Kidney capillary endothelial cell (primary cell): ENCODE data around the gene KRTAP13-1.

Experiments
- DNase-seq: peaks from one replicate; pipeline ENCODE4 v3.0.0-alpha.2; 2018; ENCODE audit warnings: low spot score

Gene KRTAP13-1, protein sequence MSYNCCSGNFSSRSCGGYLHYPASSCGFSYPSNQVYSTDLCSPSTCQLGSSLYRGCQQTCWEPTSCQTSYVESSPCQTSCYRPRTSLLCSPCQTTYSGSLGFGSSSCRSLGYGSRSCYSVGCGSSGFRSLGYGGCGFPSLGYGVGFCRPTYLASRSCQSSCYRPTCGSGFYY

DNA sequence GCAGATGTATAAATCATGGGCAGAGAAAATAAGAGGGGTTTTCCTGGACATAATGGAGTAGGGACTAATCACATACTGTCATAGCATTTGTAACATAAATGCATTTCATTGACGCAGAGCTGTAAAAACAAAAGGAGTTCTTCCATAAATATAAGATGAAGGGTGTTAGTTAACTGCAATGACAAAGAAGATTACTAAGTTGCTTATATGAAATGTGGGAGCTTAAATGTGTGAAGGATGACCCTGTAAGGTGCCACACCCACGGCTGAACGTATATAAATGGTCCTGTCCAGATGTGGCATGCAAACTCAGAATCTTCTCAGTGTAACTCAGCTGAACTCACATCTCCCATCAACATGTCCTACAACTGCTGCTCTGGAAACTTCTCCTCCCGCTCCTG is at the start of gene KRTAP13-1:
TSS of gene KRTAP13-1 (plus strand) at position 301 of the 400 bp plus-strand sequence. CDS start at position 357, 56 bp downstream.
- DNase-seq: no peak

DNA sequence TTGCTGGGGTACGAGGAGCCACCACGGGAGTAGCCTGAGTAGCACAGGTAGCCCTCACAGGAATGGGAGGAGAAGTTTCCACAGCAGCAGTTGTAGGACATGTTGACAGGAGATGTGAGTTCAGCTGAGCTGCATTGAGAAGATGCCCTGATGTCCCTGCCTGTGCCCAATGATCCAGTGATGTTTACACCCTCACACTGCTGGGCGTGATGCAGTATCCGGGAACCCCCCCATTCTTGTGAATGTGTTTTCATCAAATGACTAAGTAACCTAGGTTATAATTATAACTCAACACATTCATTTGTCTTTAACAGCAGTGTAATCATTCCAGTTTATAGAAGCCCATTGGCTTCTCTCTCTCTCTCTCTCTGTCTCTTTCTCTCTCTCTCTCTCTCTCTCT is 47.3 kb upstream of the KRTAP13-1 start, which contains the start of gene KRTAP23-1:
TSS of gene KRTAP23-1 (minus strand) at position 101 of the 400 bp plus-strand sequence. CDS start at position 101, 0 bp downstream.
- no peak for DNase-seq

DNA sequence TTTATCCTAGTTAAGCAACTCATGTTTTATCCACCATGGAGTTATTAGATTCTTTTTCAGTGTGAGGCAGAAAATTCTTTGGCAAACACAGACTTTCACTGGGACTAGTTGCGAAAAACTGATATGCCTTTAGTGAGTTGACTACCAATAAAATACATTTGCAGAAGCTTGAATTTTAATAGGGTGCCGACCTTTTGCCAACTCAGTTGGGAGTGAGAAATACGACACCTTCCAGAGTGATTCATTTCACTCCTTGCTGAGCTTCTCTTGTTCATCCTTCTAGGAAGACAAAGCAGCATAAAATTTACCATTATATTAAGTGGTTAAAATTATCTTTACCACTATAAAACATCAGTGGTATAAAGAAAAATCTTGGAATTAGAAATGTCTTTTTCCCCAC is 46.3 kb upstream of the KRTAP13-1 start:
- no peak for DNase-seq

DNA sequence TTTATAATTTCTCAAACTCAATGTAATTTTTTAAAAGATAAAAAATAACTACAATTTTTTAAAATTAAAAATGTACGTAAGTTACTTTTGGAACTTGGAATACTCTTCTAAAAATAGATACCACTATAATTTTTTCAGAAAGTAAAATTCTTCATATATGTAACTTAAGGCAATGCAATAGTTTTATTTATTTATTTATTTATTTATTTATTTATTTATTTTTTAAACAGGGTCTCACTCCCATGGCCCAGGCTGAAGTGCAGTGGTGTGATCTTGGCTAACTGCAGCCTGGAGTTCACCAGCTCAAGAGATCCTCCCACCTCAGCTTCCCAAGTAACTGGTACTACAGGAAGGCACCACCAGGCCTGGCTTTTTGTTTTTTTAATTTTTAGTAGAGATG is 44.3 kb upstream of the KRTAP13-1 start:
- DNase-seq: no peak

DNA sequence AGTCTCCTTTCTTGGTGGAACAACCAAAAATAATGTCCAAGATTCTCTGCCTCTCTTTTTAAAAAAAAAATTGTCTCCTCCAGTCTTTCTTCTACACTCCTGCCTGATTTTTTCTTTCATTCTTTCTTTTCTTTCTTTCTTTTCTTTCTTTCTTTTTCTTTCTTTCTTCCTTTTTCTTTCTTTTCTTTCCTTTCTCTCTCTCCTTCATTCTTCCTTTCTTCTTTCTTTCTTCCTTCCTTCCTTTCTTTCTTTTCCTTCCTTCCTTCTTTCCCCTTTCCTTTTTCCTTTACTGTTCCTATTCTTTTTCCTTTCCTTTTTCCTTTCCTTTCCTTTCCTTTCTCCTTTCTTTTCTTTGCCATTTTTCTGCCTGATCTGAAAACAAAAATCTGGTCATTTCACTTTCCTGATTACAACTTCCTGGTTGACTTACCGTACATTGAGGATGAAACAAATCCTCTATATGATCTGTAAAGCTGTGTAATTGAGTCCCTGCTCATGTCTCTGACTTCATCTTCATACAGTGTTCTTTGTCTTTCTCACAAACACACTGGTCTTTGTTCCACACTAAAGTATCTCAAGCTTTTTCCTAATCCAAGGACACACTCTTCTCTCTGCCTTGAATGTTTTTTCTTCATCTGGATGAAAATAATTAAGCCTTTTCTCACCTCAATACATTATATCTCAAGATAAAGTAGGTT is 41.4 kb upstream of the KRTAP13-1 start:
- no peak for DNase-seq

DNA sequence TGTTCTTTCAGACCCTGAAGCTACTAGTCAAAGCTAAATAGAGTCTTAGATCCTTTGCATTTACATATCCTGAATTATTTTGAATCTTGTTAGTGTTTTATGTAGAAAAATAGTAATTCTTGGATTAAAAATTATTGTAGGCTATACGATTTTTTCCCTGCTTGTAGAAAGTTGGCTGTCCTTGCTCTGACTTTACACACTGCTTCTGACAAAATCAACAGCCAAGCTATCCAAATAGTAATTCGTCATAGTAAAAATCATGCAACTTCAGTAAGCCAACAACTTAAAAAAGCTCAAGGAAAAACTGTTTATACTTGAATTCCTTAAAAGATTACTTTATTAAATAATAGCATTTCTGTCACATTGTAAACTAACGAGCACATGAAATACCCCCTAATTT is 39.9 kb upstream of the KRTAP13-1 start:
- no peak for DNase-seq

DNA sequence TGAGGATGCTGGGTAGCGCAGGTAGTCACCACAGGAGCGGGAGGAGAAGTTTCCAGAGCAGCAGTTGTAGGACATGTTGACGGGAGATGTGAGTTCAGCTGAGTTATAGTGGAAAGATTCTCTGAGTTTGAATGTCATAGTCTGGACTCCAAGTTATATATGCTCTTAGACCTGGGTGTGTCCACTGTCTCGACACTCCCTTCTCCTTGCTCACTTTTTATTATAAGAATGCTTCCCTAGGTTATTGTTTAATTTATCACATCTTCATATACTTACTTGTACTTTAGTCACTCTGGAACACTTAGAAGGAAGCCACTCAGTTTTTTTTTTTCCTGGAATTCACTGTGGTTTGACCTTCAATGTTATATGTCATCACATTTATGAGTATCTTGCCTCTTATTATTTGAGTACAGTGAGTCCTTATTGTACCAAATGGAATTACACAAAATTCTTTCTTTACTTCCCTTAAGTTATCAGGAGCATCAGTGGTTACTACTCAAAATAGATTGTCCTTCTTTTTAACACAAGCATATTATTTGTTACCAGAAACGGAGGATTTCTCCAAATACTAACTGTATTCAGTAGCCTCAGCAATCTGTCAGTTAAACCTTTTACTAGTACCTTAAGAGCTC is 23.6 kb upstream of the KRTAP13-1 start, which contains the start of gene KRTAP13-2:
TSS of gene KRTAP13-2 (minus strand) at position 133 of the 632 bp plus-strand sequence. CDS start at position 75, 58 bp downstream.
- DNase-seq: no peak

DNA sequence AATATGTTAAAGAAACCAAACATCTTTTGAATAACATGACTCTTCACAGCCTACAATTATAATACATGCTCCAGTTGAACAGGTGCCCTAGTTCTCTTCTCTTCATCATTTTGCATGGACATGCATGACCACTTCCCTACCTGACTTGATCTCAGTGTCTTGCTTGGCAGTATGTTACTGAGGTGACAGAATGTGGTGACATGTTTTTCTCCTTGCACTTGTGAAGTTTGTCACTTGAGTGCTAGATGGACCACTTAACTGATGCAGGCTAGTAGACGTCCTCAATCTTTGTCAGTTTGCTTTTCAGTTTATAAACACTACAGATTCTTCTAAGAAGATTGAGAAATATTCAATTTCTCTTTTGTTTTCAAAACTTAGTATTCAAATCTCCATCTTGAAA is 13.6 kb upstream of the KRTAP13-1 start:
- no peak for DNase-seq

DNA sequence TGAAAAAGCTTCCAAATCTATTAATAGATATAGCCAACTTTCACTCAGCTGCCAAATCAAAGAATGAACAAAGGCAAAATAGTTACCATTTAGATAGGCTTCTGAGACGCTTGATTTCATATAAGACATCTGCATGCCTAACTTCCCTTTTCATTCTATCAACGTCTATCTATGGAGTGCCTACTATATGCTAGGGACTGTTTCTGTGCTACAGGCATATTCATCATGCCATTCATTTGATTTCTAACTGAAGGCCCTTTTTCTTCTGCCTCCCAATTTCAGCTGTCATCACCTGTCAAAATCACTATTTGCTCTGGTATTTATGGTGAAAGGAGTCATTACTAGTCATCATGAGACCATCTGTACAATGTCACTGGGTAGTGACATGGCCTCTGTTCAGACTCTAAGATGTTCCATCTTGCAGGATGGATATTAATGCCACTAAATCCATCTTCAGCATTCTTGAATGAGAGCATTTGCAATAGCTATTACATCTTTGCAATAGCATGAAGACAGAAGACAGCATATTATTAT is 4.3 kb upstream of the KRTAP13-1 start:
- no peak for DNase-seq

DNA sequence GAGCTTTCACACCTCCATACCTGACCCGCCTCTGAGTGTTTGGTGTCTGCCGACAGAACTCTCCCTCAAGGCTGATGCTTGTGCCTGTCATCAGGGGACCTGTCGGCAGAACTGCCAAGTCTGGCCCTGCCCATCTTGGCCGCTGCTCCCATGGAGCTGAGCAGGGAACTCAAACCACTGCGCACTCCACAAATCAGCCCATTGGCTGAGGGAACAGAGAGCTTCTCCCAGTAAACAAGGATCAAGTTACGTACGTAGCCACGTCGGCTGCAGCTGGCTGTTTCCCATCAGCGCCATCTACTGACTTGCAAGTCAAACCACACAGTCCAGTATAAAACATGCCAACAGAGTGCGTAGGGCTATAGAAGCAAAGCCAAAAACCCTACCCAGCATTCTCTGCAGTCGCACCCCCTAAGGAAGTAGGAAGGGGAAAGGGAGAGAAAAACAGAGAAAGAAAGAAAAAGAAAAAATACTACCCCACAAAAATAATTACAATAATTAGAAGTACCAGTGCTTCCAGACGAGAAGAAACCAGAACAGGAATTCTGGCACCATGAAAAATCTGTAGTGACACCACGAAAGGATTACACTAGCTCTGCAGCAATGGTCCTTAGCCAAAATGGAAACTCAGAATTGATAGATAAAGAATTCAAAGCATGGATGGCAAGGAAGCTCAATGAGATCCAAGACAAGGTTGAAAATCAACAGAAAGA is 13.1 kb downstream of the KRTAP13-1 start:
- no peak for DNase-seq

DNA sequence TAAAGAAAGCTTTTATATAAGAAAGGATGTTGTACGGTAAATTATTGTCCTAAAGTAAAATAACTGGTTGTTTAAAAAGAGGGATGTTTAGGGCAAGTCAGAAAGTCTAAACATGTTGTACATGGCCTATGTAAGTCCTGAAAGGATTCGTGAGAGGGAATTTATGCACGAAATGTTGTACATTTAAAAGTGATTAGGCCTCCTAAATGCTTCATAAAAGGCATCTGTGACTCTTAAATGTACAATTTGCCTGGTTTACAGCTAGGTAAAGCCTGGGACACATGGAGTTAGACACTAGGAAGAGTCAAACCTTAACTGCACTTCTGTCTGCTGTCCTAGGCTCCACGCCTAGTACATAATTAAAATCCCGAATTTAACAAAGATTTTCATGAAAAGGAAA is 20.2 kb downstream of the KRTAP13-1 start:
- DNase-seq: no peak

DNA sequence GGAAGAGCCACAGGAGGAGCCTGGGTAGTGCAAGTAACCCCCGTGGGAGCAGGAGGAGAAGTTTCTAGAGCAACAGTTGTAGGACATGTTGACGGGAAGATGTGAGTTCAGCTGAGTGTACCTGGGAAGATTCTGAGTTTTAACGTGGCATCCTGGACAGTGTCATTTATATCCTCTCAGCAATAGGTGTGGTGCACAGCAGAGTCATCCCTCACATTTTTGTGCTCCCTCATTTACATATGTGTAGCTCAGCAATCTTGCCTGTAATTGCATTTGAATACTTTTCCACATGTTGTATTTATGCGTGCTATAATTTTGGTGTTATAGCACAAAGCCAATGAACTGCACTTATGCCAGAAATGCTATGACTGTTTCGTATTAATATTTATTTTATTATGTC is 30.0 kb downstream of the KRTAP13-1 start, which contains the start of gene KRTAP13-3:
TSS of gene KRTAP13-3 (minus strand) at position 101 of the 400 bp plus-strand sequence. CDS start at position 87, 14 bp downstream.
- no peak for DNase-seq

DNA sequence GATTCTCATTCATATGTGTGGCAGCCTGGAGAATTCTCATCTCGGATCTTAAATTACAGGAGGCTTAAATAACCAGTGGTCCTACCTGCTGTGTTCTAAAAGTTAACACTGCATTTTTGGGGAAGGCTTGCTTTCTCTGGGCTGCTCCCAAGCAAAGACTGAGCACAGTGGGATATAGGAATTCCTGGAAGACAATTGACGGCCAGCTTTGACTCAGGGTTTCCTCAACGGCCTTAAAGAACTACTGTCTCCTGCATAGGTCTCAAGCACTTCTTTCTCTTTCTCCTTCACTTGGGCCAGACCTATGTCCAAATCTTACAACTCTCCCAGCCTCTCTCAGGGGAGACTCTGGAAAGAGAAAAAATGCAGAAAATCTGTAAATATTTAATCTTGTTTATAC is 30.9 kb downstream of the KRTAP13-1 start:
- DNase-seq: no peak

DNA sequence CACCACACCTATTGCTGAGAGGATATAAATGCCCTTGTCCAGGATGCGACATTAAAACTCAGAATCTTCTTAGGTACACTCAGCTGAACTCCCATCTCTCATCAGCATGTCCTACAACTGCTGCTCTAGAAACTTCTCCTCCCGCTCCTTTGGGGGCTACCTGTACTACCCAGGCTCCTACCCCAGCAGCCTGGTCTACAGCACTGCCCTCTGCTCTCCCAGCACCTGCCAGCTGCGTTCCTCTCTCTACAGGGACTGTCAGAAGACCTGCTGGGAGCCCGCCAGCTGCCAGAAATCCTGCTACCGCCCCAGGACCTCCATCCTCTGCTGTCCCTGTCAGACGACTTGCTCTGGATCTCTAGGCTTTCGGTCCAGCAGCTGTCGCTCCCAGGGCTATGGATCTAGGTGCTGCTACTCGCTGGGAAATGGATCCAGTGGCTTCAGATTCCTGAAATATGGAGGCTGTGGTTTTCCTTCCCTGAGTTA is 34.4 kb downstream of the KRTAP13-1 start, which contains the start of gene KRTAP13-4:
TSS of gene KRTAP13-4 (plus strand) at position 51 of the 486 bp plus-strand sequence. CDS start at position 107, 56 bp downstream.
- no peak for DNase-seq

DNA sequence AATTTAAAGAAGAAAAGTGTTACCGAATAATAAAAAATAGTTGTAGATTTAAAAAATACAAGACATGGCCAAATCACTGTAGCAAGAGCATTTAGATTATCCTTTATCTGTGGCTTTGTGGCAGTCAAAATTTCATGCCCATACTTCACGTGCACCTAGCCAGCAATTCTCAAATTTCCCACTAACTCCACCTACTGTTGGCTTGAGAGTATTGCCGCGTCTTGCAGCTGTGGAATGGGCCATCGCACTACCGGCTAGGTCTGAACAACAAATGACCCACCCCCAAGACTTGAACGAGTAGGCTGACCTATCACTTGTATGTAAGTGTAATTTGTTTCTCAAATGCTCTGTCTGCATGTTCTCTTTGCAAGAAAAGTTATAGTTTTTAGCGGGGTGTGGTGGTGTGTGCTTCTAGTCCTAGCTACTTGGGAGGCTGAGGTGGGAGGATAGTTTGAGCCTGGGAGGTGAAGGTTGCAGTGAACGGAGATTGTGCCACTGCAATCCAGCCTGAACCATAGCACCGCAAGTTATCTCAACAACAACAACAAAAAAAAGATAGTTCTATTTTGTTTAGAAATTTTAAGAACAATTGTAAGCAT is 38.3 kb downstream of the KRTAP13-1 start:
- DNase-seq: peak; percentile 16

DNA sequence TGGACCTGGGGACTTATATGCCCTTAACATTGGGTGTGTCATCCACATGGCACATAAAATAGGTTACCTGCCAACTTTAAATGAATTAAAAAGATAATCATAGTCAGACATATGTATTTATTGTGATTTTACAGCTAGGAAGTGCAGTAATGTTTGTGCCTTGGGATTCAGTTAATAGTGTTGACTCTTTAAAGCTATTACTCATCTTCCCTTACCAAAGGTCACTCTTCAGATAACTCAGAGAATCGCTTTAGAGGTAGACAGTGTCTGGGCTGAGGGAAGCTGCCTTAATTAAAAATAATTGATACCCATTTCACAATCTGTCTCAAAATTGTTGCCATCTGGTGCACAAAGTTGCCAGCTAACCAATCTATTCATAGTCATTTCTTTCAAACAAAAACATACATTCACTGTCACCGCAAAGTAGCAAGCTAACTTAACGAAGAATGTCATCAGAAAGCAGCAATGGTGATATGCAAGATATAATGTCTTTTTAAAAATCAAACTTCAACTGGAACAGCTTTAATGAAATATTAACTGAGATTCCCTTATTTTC is 41.3 kb downstream of the KRTAP13-1 start:
- no peak for DNase-seq

DNA sequence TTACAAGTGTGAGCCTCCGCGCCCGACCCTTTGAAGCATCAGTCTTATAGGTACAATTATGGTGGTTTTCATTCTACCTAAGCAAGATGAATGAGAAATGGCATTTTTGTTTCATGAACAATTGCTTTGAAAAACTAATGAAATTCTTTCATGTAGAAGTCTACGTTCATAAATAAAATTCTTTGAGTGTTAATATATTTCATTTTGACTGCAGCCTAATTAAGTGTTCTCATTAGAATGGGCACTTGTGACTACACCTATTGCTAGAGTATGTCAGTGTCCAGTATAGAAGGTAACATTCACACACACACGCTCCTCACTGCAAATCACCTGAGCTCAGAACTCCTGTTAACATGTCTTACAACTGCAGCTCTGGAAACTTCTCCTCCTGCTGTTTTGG is 44.1 kb downstream of the KRTAP13-1 start, which contains the start of gene KRTAP15-1:
TSS of gene KRTAP15-1 (plus strand) at position 301 of the 400 bp plus-strand sequence. CDS start at position 354, 53 bp downstream.
- DNase-seq: no peak

DNA sequence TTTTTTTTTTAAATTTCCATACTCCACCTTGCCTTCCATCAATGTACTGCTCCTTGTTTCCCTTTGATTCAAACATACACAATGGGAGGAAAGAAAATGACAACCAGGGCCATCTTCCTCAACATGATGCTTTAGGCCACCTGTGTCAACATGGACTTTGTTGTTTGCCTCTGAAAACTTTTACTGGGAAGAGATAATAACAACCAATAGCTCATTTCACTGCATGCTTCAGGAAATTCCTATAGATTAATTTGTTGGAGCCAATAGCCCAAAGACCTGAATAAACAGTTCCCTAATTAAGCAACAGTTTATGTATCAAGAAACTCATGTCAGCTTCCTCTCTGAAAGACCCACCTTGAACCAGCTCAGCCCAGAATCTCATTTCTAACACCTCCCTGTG is 47.4 kb downstream of the KRTAP13-1 start:
- no peak for DNase-seq

DNA sequence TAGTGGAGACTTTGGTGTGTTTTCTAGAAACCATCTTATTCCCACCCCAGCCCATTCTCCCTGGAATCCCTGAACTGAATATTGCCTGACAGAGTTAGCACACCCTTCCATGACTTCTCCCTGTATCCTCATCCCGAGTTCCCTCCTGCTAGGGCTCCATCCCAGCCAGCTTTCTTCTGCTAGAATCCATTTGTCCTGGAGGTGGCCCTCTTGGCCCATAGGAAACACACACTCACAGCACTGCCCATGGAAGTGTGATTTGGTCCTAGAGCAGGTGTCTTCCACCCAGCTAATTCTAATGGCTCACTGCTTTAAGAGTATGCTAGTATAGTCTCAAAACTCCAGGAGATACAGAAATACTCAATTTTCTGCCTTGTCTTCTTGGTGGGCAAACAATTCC is 48.4 kb downstream of the KRTAP13-1 start:
- DNase-seq: no peak
